ENCODE data around the gene PPAT. TPM values are rescaled to one million over a fixed set of nuclear protein-coding genes. Genes with fewer than 3 reads are reported as not detected.

PPAT gene
- total and polyA plus RNA-seq, 5 experiments from 2014 or later, result 10.9 to 18.5 (median 15.1) TPM

DNA sequence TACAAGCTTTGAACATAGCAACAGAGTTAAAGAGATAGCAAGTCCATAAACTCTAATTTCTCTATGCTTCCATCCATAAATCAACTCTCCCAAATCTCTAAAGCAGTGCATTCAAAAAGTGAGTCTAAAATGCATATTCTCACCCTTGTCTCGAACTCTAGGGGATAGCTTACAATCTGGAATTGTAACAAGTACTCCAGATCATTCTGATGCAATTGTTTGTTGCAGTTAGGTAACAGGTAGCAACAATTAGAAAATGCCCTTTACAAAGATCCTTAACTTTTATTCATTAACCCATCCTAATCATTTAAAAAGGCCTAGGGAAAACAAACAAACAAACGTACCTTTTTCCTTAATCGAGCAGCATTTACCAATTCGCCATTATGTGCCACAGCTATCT is 29.3 kb downstream of the PPAT start:
- no peaks in the 10 kb centered on the region for H3K9me3 Mint-ChIP-seq
- ATAC-seq, result no peak
- no peak overlapping the region for H3K4me3 Mint-ChIP-seq
- POLR2A ChIA-PET, result no interaction called here
- no peaks in the 10 kb centered on the region for H3K27me3 Mint-ChIP-seq
- peaks cover 0 to 54% (median 11%) of the 10 kb centered on the region in 3 donors for H3K36me3 Mint-ChIP-seq
- DNase-seq, result no peak
- H3K27ac Mint-ChIP-seq, result no peak overlapping the region
- peaks cover 0 to 8% (median 3%) of the 10 kb centered on the region in 4 donors for H3K4me1 Mint-ChIP-seq

DNA sequence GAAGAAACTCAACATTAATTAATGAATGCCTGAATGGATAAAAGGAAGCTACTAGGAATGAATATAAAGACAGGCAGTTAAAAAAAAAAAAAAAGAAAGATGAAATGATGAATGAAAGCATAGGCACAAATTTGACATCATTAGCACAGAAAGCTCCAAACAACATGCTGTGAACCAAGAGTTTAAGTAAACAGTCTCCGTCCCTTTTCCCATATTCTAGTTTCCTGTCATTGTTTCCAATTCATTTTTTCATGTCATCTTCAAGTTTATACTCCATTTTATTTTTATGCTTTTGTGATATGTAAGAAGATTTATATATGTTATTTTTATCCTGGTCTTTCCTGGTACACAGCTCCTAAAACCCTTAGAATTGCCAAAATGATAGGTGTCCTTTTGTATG is 30.4 kb downstream of the PPAT start:
- H3K4me3 Mint-ChIP-seq, result no peak overlapping the region
- POLR2A ChIA-PET, result interaction anchor here (1.1 kb wide), 1 partner anchor 18 kb away, joined by 3 read pairs; the partner anchor contains the start of gene AASDH
- DNase-seq, result no peak
- H3K4me1 Mint-ChIP-seq, result peaks cover 0 to 6% (median 1%) of the 10 kb centered on the region in 4 donors
- ATAC-seq, result no peak
- peaks cover 0 to 65% (median 11%) of the 10 kb centered on the region in 3 donors for H3K36me3 Mint-ChIP-seq
- no peak overlapping the region for H3K27ac Mint-ChIP-seq
- H3K27me3 Mint-ChIP-seq, result no peaks in the 10 kb centered on the region
- no peaks in the 10 kb centered on the region for H3K9me3 Mint-ChIP-seq

DNA sequence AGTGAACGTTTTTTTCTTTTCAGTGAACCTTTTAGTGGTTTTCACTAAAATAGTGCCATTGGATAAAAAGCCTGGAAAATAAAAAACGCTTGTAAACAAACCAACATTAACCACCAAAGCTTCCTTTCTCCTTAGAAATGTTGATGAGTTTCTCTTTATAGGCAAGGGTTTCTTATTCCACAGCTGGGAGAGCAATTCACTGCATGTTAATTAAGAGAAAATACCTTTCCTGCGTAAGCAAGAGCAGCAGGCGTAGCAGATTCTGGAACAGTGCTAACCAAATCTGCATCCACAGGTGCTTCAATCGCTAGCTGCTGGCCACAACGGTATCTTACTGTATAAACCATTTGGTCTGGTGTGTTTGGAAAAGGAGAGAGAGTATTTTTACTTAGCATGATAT is 34.9 kb downstream of the PPAT start:
- H3K4me3 Mint-ChIP-seq, result no peak overlapping the region
- no peak for ATAC-seq
- no peak overlapping the region for H3K27ac Mint-ChIP-seq
- no peaks in the 10 kb centered on the region for H3K27me3 Mint-ChIP-seq
- H3K36me3 Mint-ChIP-seq, result peaks cover 0 to 73% (median 2%) of the 10 kb centered on the region in 3 donors
- H3K4me1 Mint-ChIP-seq, result no peaks in the 10 kb centered on the region
- POLR2A ChIA-PET, result no interaction called here
- H3K9me3 Mint-ChIP-seq, result no peaks in the 10 kb centered on the region
- no peak for DNase-seq

- Mint-ChIP-seq H3K36me3 (peaks cover 0 to 16% (median 2%) of the 10 kb centered on the region in 3 donors), H3K27ac (peak overlapping the region in 1 of 10 donors; percentile 5), H3K27me3 (no peaks in the 10 kb centered on the region), H3K4me1 (peaks cover 27 to 41% (median 35%) of the 10 kb centered on the region in 4 donors), H3K4me3 (no peak overlapping the region), H3K9me3 (no peaks in the 10 kb centered on the region)
- POLR2A ChIA-PET, result no interaction called here
- no peak for ATAC-seq
- no peak for DNase-seq
These were observed 44.1 kb downstream of the PPAT start for GRCh38 chr4:56391270-56391669.

GRCh38 chr4:56389558-56389957 is 45.9 kb downstream of the PPAT start:
- peak overlapping the region; percentile 61 to 99 (median 98) for H3K27ac Mint-ChIP-seq
- peaks cover 0 to 3% (median 0%) of the 10 kb centered on the region in 3 donors for H3K36me3 Mint-ChIP-seq
- ATAC-seq (no peak), DNase-seq (no peak)
- peak overlapping the region in 8 of 10 donors; percentile 9 to 95 (median 68) for H3K4me3 Mint-ChIP-seq
- POLR2A ChIA-PET, result interaction anchor here (1.2 kb wide), 1 partner anchor 47 kb away, joined by 4 read pairs; the partner anchor contains the start of gene PAICS
- H3K27me3 Mint-ChIP-seq, result no peaks in the 10 kb centered on the region
- H3K9me3 Mint-ChIP-seq, result no peaks in the 10 kb centered on the region
- peaks cover 27 to 47% (median 41%) of the 10 kb centered on the region in 4 donors for H3K4me1 Mint-ChIP-seq

- Mint-ChIP-seq H3K27ac (peak overlapping the region; percentile 97 to 100 (median 98)), H3K36me3 (peaks cover 0 to 6% (median 0%) of the 10 kb centered on the region in 3 donors), H3K4me3 (peak overlapping the region; percentile 87 to 96 (median 93)), H3K27me3 (no peaks in the 10 kb centered on the region), H3K4me1 (peaks cover 30 to 52% (median 46%) of the 10 kb centered on the region in 4 donors), H3K9me3 (no peaks in the 10 kb centered on the region)
- DNase-seq (peak in 2 of 10 donors; percentile 4 to 5), ATAC-seq (no peak)
- POLR2A ChIA-PET, result interaction anchor here (1.2 to 2.6 kb wide), 4 partner anchors 9 to 590 kb away, joined by 4 to 19 read pairs (median 12); partner anchors contain the start of genes CEP135, NOA1, PAICS and POLR2B
These were observed 47.1 kb downstream of the PPAT start for GRCh38 chr4:56388306-56388705.

GRCh38 chr4:56387023-56388001 is 48.1 kb downstream of the PPAT start, which contains the start of gene AASDH:
TSS of gene AASDH (minus strand) at chr4:56387491. CDS start at chr4:56384299, 3,192 bp downstream.
- peaks cover 29 to 49% (median 45%) of the 10 kb centered on the region in 4 donors for H3K4me1 Mint-ChIP-seq
- H3K27me3 Mint-ChIP-seq, result no peaks in the 10 kb centered on the region
- H3K4me3 Mint-ChIP-seq, result peak within 1 kb of the TSS; percentile 87 to 96 (median 93)
- H3K9me3 Mint-ChIP-seq, result no peaks in the 10 kb centered on the region
- peaks cover 0 to 10% (median 0%) of the 10 kb centered on the region in 3 donors for H3K36me3 Mint-ChIP-seq
- POLR2A ChIA-PET, result interaction anchor here (0.6 to 2.6 kb wide), 17 partner anchors 10 to 992 kb away, joined by 3 to 47 read pairs (median 5); partner anchors contain the start of genes CEP135, NOA1, PAICS and POLR2B
- ATAC-seq, result peak; percentile 87 to 90
- peak; percentile 87 to 99 (median 96) for DNase-seq
- H3K27ac Mint-ChIP-seq, result peak within 1 kb of the TSS; percentile 97 to 100 (median 98)

- peak overlapping the region in 9 of 10 donors; percentile 68 to 100 (median 98) for H3K27ac Mint-ChIP-seq
- peaks cover 27 to 49% (median 41%) of the 10 kb centered on the region in 4 donors for H3K4me1 Mint-ChIP-seq
- H3K4me3 Mint-ChIP-seq, result peak overlapping the region in 9 of 10 donors; percentile 45 to 95 (median 89)
- ATAC-seq, result no peak
- no peak for DNase-seq
- H3K9me3 Mint-ChIP-seq, result no peaks in the 10 kb centered on the region
- POLR2A ChIA-PET, result interaction anchor here (0.6 to 2.6 kb wide), 6 partner anchors 49 to 996 kb away, joined by 3 to 47 read pairs (median 12); partner anchors contain the start of genes CEP135, PAICS, PPAT and REST
- H3K27me3 Mint-ChIP-seq, result no peaks in the 10 kb centered on the region
- H3K36me3 Mint-ChIP-seq, result peaks cover 0 to 15% (median 0%) of the 10 kb centered on the region in 3 donors
These were observed 49.3 kb downstream of the PPAT start for GRCh38 chr4:56386091-56386490.

DNA sequence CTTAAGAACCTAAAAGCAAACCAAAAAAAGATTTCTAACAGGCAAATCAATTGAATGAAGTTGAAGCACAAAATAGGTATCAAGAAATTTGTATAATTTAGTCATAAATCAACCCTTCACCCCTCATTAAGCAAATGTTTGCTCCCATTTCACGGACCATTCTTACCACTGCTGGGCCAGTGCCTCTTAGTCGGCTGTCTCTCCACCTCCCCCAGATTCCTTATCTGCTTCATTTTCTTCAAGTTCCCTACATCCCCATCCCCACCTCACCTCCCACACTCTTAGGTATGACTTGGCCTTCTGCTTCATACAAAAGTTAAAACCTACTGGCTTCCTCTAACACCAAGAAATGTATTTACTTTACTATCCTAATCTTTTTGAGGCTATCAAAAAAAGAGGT is 60.0 kb downstream of the PPAT start:
- Mint-ChIP-seq H3K27me3 (no peaks in the 10 kb centered on the region), H3K36me3 (peaks cover 5 to 75% (median 33%) of the 10 kb centered on the region in 3 donors), H3K9me3 (no peaks in the 10 kb centered on the region), H3K27ac (peak overlapping the region in 1 of 10 donors; percentile 2), H3K4me1 (peaks cover 0 to 11% (median 2%) of the 10 kb centered on the region in 4 donors), H3K4me3 (no peak overlapping the region)
- DNase-seq (no peak), ATAC-seq (no peak)
- POLR2A ChIA-PET, result no interaction called here

GRCh38 chr4:56374956-56375355 is 60.5 kb downstream of the PPAT start:
- Mint-ChIP-seq H3K27me3 (no peaks in the 10 kb centered on the region), H3K27ac (peak overlapping the region in 2 of 10 donors; percentile 2 to 12), H3K4me3 (no peak overlapping the region), H3K36me3 (peaks cover 5 to 75% (median 36%) of the 10 kb centered on the region in 3 donors), H3K4me1 (peaks cover 0 to 12% (median 2%) of the 10 kb centered on the region in 4 donors), H3K9me3 (no peaks in the 10 kb centered on the region)
- ATAC-seq (no peak), DNase-seq (no peak)
- POLR2A ChIA-PET, result no interaction called here

DNA sequence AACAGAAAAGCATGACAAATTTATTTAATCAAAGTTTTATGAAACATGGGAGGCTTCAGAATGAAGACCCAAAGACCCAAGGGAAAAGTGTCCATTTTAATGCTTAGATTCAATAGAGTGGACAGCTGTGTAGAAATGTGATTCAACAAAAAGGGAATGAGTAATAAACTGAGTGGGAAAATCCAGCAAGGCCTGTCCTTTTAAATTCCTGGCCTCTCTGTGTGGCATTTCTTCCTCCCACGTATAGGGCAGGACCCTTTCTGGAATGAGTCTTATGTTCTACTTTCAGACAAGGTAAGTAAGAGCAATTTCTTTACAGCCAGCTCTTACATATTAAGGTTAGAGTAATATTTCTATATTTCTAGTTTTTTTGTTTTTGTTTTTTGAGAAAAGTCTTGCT is 62.6 kb downstream of the PPAT start:
- POLR2A ChIA-PET, result no interaction called here

GRCh38 chr4:56371426-56372220 is 63.8 kb downstream of the PPAT start:
- H3K9me3 Mint-ChIP-seq, result peaks cover 0 to 4% (median 0%) of the 10 kb centered on the region in 9 donors
- peaks cover 0 to 11% (median 3%) of the 10 kb centered on the region in 4 donors for H3K4me1 Mint-ChIP-seq
- DNase-seq (no peak), ATAC-seq (no peak)
- H3K27ac Mint-ChIP-seq, result no peak overlapping the region
- POLR2A ChIA-PET, result no interaction called here
- H3K36me3 Mint-ChIP-seq, result peaks cover 0 to 76% (median 44%) of the 10 kb centered on the region in 3 donors
- H3K27me3 Mint-ChIP-seq, result no peaks in the 10 kb centered on the region
- H3K4me3 Mint-ChIP-seq, result no peak overlapping the region

More for the DNA sequence above, 62.6 kb downstream of the PPAT start:
- peaks cover 0 to 4% (median 0%) of the 10 kb centered on the region in 9 donors for H3K9me3 Mint-ChIP-seq
- peaks cover 5 to 82% (median 46%) of the 10 kb centered on the region in 3 donors for H3K36me3 Mint-ChIP-seq
- no peak overlapping the region for H3K27ac Mint-ChIP-seq
- ATAC-seq (no peak), DNase-seq (no peak)
- peaks cover 0 to 11% (median 3%) of the 10 kb centered on the region in 4 donors for H3K4me1 Mint-ChIP-seq
- no peak overlapping the region for H3K4me3 Mint-ChIP-seq
- no peaks in the 10 kb centered on the region for H3K27me3 Mint-ChIP-seq

Measured in naive thymus-derived CD8-positive, alpha-beta T cell (primary cell).